ENCODE results near the gene DUOX1.

The DUOX1 gene

DNA sequence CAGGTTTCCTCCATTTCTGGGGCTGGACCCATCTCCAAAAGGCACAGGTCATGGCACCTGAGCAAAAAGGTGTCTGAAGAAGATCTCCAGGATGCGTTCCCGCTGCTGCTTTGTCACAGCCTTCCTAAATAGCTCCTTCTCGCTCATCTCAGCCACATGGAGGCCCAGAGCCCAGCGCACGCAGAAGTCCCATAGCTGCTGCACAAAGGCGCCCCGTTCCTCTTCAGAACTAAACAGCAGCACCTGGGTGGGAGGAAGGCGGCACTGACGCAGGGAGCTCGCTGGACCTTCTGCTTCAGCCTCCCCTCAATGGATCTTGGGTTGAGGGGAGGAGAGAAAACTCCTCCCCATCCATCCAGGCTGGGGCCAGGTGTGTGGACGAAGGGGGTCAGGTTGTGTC, 24.2 kb upstream of the DUOX1 start:
- no peak for ATAC-seq
- TF ChIP-seq ZNF8 (CRISPR knock-in tag; IDR thresholded peaks at IDR 0.05) (no peak), ISL1 (CRISPR knock-in tag; IDR thresholded peaks at IDR 0.05) (no peak), OSR1 (CRISPR knock-in tag; IDR thresholded peaks at IDR 0.05) (no peak), ESRRG (CRISPR knock-in tag; IDR thresholded peaks at IDR 0.05) (no peak)
- TF ChIP-seq, protein P1, sequence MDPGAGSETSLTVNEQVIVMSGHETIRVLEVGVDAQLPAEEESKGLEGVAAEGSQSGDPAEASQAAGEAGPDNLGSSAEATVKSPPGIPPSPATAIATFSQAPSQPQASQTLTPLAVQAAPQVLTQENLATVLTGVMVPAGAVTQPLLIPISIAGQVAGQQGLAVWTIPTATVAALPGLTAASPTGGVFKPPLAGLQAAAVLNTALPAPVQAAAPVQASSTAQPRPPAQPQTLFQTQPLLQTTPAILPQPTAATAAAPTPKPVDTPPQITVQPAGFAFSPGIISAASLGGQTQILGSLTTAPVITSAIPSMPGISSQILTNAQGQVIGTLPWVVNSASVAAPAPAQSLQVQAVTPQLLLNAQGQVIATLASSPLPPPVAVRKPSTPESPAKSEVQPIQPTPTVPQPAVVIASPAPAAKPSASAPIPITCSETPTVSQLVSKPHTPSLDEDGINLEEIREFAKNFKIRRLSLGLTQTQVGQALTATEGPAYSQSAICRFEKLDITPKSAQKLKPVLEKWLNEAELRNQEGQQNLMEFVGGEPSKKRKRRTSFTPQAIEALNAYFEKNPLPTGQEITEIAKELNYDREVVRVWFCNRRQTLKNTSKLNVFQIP (CRISPR knock-in tag; IDR thresholded peaks at IDR 0.05; ENCODE audit: borderline replicate concordance, low read depth), result no peak

DNA sequence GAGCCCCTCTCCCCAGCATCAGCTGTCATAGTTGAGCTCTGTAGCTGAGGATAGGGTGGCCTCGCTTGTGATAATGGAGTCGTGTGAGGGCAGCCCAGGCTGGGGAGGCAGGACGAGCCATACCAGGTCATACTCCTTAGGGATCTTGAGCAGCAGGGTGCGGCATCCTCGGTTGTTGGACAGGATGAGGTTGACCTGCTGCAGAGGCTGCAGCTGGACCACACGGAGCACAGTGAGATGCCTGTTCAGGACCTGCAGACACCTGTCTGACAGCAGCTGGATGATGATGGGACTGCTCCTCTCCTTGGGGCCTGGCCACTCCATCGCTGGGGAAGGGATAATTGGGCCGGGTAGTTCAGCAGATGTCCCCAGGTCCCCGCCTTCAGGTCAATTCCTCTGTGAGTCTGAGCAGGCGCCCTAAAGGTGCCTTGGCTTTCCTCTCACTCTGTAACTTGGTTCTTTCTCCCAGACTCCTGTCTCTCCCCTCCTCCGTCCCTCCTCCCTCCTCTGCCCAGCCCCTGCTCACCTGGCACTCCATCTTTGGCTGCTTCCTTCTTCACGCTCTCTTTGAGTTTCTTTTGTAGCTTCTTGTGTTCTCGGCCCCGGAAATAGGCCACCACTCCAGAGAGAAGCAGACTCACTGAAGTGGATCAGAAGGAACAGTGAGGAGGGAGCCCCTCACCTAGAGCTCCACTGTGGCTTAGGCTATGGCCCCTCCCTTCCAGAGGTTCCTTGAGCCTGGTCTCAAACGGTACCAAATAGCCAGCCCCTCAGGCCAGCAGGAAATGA, 23.6 kb upstream of the DUOX1 start:
- no peak for ATAC-seq
- no peak for TF ChIP-seq TOX (CRISPR knock-in tag; IDR thresholded peaks at IDR 0.05; ENCODE audit: borderline replicate concordance)
- no peak for TF ChIP-seq ZFP3 (CRISPR knock-in tag; IDR thresholded peaks at IDR 0.05)
- TF ChIP-seq, protein P2, sequence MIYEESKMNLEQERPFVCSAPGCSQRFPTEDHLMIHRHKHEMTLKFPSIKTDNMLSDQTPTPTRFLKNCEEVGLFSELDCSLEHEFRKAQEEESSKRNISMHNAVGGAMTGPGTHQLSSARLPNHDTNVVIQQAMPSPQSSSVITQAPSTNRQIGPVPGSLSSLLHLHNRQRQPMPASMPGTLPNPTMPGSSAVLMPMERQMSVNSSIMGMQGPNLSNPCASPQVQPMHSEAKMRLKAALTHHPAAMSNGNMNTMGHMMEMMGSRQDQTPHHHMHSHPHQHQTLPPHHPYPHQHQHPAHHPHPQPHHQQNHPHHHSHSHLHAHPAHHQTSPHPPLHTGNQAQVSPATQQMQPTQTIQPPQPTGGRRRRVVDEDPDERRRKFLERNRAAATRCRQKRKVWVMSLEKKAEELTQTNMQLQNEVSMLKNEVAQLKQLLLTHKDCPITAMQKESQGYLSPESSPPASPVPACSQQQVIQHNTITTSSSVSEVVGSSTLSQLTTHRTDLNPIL (CRISPR knock-in tag; IDR thresholded peaks at IDR 0.05; ENCODE audit: low read depth), result no peak
- TF ChIP-seq, protein P3, sequence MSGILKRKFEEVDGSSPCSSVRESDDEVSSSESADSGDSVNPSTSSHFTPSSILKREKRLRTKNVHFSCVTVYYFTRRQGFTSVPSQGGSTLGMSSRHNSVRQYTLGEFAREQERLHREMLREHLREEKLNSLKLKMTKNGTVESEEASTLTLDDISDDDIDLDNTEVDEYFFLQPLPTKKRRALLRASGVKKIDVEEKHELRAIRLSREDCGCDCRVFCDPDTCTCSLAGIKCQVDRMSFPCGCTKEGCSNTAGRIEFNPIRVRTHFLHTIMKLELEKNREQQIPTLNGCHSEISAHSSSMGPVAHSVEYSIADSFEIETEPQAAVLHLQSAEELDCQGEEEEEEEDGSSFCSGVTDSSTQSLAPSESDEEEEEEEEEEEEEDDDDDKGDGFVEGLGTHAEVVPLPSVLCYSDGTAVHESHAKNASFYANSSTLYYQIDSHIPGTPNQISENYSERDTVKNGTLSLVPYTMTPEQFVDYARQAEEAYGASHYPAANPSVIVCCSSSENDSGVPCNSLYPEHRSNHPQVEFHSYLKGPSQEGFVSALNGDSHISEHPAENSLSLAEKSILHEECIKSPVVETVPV (CRISPR knock-in tag; IDR thresholded peaks at IDR 0.05), result no peak

DNA sequence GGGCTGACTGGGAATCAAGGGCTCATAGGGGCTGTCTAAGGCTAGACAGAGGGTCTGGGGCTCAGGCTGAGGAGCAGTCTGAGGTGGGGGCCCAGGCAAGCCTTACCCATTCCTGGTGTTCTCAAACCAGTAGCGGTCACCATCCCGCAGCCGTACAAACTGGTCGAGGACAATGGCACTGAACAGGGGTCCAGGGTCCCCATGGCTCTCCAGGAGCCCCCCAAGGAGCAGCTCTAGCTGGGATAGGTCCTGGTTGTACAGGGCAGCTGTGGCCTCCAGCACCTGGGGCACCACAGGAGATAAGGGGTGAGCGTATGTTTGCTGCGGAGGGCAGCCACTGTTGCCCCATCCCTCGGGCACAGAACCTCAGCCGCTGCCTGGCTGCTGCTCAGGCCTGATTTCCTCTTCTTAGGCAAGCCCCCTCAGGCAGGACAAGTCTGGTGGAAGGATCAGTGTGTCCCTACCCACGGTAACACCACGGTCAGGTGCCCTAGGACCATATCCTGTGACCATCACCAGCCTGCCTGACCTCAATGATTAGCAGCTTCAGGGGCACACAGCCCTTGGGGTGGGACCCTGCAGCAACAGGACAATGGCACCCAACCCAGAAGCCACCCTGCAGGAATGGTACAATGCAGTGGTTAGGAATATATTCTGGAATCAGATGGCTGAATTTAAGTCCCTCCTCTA, 21.7 kb upstream of the DUOX1 start:
- no peak for ATAC-seq
- TF ChIP-seq, protein P4, sequence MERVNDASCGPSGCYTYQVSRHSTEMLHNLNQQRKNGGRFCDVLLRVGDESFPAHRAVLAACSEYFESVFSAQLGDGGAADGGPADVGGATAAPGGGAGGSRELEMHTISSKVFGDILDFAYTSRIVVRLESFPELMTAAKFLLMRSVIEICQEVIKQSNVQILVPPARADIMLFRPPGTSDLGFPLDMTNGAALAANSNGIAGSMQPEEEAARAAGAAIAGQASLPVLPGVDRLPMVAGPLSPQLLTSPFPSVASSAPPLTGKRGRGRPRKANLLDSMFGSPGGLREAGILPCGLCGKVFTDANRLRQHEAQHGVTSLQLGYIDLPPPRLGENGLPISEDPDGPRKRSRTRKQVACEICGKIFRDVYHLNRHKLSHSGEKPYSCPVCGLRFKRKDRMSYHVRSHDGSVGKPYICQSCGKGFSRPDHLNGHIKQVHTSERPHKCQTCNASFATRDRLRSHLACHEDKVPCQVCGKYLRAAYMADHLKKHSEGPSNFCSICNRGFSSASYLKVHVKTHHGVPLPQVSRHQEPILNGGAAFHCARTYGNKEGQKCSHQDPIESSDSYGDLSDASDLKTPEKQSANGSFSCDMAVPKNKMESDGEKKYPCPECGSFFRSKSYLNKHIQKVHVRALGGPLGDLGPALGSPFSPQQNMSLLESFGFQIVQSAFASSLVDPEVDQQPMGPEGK (CRISPR knock-in tag; IDR thresholded peaks at IDR 0.05; ENCODE audit: borderline replicate concordance), result no peak
- TF ChIP-seq ARNTL (CRISPR knock-in tag; IDR thresholded peaks at IDR 0.05; ENCODE audit: borderline replicate concordance, low read depth) (no peak), ISL1 (CRISPR knock-in tag; IDR thresholded peaks at IDR 0.05) (no peak)

DNA sequence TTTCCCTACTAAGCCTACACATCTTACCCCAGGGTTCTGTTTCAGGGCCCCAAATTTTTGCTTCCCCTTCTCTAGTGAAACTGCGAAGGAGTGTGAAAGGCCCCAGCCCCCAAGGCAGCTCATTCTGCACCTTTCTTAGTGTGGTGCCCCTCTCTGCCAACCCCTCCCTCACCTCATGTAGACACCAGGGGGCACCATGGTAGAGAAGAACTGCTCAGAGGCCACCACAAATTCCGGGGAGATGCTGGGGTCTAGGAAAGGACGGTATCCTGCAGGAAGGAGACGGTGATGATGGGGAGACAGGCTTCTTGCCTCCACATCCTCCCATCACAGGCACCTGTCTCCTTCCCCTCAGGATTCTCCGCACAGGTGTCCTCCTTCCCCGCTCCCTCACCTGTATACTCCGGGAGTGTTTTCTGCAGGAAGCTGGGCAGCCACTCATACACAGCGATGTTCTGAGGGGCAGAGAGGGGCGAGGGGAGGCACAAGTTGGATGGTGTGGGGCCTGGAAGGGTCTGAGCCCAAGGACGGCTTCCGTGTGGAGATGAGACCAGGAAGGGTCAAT, 19.5 kb upstream of the DUOX1 start:
- ATAC-seq, result no peak
- TF ChIP-seq PPARA (CRISPR knock-in tag; IDR thresholded peaks at IDR 0.05; ENCODE audit: borderline replicate concordance) (no peak), ZFP3 (CRISPR knock-in tag; IDR thresholded peaks at IDR 0.05) (no peak), OSR1 (CRISPR knock-in tag; IDR thresholded peaks at IDR 0.05) (no peak), TOX (CRISPR knock-in tag; IDR thresholded peaks at IDR 0.05; ENCODE audit: borderline replicate concordance) (no peak), SNAI2 (CRISPR knock-in tag; IDR thresholded peaks at IDR 0.05) (no peak), ZC3H10 (CRISPR knock-in tag; IDR thresholded peaks at IDR 0.05) (no peak), ZNF8 (CRISPR knock-in tag; IDR thresholded peaks at IDR 0.05) (no peak), ARNTL (CRISPR knock-in tag; IDR thresholded peaks at IDR 0.05; ENCODE audit: borderline replicate concordance, low read depth) (no peak), BACH2 (CRISPR knock-in tag; IDR thresholded peaks at IDR 0.05; ENCODE audit: borderline replicate concordance) (no peak), CSDC2 (CRISPR knock-in tag; IDR thresholded peaks at IDR 0.05) (no peak), RARB (CRISPR knock-in tag; IDR thresholded peaks at IDR 0.05) (no peak), ZFP30 (CRISPR knock-in tag; IDR thresholded peaks at IDR 0.05) (no peak), GLIS3 (CRISPR knock-in tag; IDR thresholded peaks at IDR 0.05) (no peak), ZNF565 (CRISPR knock-in tag; conservative IDR thresholded peaks at IDR 0.05; ENCODE audit: low read depth) (no peak), ISL1 (CRISPR knock-in tag; IDR thresholded peaks at IDR 0.05) (no peak)
- TF ChIP-seq, protein P3 (CRISPR knock-in tag; IDR thresholded peaks at IDR 0.05), result no peak
- TF ChIP-seq, protein P4 (CRISPR knock-in tag; IDR thresholded peaks at IDR 0.05; ENCODE audit: borderline replicate concordance), result no peak
- TF ChIP-seq, protein P1 (CRISPR knock-in tag; IDR thresholded peaks at IDR 0.05; ENCODE audit: borderline replicate concordance, low read depth), result no peak

Data from SK-N-SH treated with all-trans-retinoic acid at 6 μM for 48 hours (cell line).